ENCODE measurements around the gene MAPK8IP3.

The MAPK8IP3 gene

GRCh38 chr16:1741553-1742165 is 35.7 kb downstream of the MAPK8IP3 start:
- no peak for DNase-seq (ENCODE audit: low spot score)

- DNase-seq (ENCODE audit: low spot score) = no peak
Observed at GRCh38 chr16:1743376-1744337, 37.7 kb downstream of the MAPK8IP3 start.

GRCh38 chr16:1744338-1744840 is 38.4 kb downstream of the MAPK8IP3 start:
- DNase-seq (ENCODE audit: low spot score) = no peak

GRCh38 chr16:1745181-1745899 is 39.3 kb downstream of the MAPK8IP3 start:
- DNase-seq (ENCODE audit: low spot score) = no peak

- DNase-seq (ENCODE audit: low spot score) = no peak
Observed at GRCh38 chr16:1745900-1746692, 40.1 kb downstream of the MAPK8IP3 start.

GRCh38 chr16:1746693-1747195 is 40.7 kb downstream of the MAPK8IP3 start:
- no peak for DNase-seq (ENCODE audit: low spot score)

- DNase-seq (ENCODE audit: low spot score) = no peak
Observed at GRCh38 chr16:1747934-1748333, 41.9 kb downstream of the MAPK8IP3 start.

- no peak for DNase-seq (ENCODE audit: low spot score)
Observed at GRCh38 chr16:1749152-1750117, 43.4 kb downstream of the MAPK8IP3 start.

- no peak for DNase-seq (ENCODE audit: low spot score)
Observed at GRCh38 chr16:1751946-1752345, 46.0 kb downstream of the MAPK8IP3 start.

- DNase-seq (ENCODE audit: low spot score) = no peak
Observed at GRCh38 chr16:1752853-1753252, 46.9 kb downstream of the MAPK8IP3 start.

GRCh38 chr16:1754204-1754603 is 48.2 kb downstream of the MAPK8IP3 start:
- no peak for DNase-seq (ENCODE audit: low spot score)

- DNase-seq (ENCODE audit: low spot score) = no peak
Observed at GRCh38 chr16:1757714-1758461, 51.9 kb downstream of the MAPK8IP3 start.

GRCh38 chr16:1758923-1759322 is 52.9 kb downstream of the MAPK8IP3 start:
- no peak for DNase-seq (ENCODE audit: low spot score)

GRCh38 chr16:1759511-1759910 is 53.5 kb downstream of the MAPK8IP3 start:
- DNase-seq (ENCODE audit: low spot score) = no peak

GRCh38 chr16:1760911-1761310 is 54.9 kb downstream of the MAPK8IP3 start:
- no peak for DNase-seq (ENCODE audit: low spot score)

- no peak for DNase-seq (ENCODE audit: low spot score)
Observed at GRCh38 chr16:1761751-1762150, 55.8 kb downstream of the MAPK8IP3 start.

- DNase-seq (ENCODE audit: low spot score) = no peak
Observed at GRCh38 chr16:1762196-1762878, 56.3 kb downstream of the MAPK8IP3 start.

GRCh38 chr16:1762879-1763520 is 57.0 kb downstream of the MAPK8IP3 start:
- DNase-seq (ENCODE audit: low spot score) = no peak
